Stimulated activated CD4-positive, alpha-beta T cell treated with anti-CD3 and anti-CD28 coated beads, Interleukin-12 subunit alpha, Interleukin-12 subunit beta, amount 100 ng/mL, for 24 hours (primary cell): ENCODE measurements around the gene MTG2.

Experiments used
- DNase-seq, 2 experiments: peaks; one replicate each; pipeline ENCODE4 v3.0.0-alpha.2; 2020; ENCODE audit warnings: low read depth in 2 of 2

Gene MTG2

DNA sequence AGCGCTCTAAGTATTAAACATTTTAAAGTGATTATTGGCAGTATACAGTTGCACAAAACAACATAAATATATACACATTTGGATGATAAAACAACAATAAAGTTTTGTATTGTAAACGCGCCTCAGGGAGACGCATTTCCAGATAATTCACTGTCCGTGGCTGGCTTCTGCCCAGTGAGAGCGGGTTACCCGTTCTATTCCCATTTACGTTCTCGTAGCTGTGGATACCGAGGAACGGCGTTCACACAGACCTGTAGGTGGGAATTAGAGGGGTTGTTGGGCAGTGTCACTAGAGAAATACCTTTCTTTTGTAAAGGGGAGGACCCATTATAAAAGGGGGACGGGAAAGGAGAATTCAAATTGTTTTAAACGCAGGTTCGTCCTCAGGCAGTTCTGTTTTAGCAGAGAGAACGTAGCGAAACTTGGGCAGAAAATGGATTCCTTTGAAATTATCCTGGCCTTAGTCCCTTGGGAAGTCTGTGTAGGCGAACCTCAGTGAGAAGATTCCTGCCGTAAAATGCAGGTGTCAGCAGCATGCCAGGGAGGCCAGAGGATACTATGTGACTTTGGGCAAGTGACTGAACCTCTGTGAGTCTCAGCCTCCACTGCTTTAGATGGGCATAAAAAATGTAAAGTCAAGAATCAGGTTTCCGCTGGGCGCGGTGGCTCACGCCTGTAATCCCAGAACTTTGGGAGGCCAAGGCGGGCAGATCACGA, 756 bp downstream of the MTG2 start:
- no peak for DNase-seq

DNA sequence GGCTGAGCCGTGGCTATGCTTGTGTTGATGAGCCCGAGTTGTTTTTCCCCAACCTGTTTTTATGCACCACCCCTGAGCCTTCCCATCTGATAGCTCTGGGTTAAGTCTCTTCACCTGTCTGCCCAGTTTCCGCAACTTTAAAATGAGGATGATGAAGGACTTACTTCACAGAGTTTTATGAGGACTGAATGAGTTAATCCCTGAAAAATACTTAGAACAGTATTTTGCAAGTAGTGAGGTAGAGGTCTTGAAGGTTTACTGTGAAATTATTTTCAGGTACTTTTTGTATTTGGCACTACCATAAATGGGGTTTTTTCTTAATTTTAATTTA, 3.2 kb downstream of the MTG2 start:
- no peak for DNase-seq

DNA sequence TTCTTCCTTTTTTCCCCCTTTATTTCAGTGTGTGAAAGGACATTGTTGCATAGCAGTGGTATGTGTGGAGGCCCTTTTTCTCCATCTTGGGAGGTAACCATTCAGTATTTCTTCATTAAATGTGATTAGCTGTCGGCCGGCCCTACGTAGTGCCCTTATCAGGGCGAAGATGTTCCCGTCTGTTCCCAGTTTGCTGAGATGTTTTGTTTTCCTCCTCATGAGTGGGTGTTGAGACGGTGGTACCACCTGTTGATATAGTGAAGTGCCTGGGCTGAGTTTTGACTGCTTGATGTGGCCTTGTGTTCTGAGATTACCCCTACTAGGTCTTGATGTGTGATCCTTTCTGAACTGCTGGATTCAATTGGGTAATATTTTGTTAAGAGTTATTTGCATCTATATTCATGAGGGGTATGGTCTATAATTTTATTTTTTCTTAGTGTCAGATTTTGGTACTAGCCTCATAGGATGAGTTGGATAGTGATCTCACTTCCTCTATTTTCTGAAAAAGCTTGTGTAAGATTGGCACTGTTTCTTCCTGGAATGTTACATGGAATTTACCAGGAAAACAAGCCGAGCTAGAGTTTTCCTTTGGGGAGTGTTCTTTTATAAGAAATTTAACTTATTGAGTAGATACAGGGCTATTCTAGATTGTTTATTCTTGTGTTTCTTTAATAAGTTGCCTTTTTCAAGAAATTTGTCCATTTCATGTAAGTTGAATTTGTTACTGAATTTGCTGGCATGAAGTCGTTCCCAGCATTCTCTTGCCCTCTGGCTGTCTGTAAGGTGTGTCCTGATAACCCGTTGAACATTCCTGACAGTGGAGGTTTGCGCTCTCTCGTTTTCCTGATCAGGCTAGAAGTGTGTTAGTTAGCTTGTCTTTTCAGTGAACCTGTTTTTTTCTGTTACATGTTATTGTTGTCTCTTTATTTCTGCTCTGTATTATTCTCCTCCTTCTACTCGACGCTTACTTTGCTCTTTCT, 4.3 kb downstream of the MTG2 start:
- DNase-seq = no peak

DNA sequence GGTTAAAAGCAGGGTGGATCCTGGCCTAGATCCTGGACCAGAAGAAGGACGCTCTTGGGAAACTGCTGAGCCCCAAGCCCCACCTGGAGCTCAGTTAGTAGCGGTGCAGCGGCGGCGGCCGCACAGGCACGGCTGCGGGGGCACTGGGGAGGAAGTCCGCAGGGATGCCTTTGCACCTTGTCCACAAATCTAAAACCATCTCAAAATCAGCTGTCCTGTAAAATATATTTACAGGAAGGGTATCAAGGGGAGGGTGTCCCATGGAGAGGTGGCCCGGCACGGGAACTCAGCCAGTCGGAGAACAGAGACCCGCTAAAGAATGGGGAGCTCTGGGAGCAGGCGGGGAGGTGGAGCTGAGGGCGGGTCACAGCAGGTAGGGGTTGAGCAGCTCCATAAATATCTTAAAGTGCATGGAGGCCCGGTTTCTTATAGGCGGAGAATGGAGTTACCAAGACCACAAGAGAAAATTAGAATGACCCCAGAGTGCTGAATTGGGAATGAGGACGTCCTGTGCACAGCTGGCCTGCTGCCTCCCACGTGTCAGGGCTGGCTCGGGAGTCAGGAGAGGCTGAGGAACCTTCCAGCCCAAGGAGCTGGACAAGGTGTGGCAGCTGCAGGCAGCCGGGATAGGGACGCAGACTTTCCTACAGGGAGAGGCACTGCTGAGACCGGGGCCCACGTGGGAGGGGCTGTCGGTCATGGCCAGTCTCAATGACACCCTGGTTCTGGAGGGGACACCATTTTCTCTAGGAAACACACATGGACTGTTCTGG, 8.0 kb downstream of the MTG2 start:
- no peak for DNase-seq

DNA sequence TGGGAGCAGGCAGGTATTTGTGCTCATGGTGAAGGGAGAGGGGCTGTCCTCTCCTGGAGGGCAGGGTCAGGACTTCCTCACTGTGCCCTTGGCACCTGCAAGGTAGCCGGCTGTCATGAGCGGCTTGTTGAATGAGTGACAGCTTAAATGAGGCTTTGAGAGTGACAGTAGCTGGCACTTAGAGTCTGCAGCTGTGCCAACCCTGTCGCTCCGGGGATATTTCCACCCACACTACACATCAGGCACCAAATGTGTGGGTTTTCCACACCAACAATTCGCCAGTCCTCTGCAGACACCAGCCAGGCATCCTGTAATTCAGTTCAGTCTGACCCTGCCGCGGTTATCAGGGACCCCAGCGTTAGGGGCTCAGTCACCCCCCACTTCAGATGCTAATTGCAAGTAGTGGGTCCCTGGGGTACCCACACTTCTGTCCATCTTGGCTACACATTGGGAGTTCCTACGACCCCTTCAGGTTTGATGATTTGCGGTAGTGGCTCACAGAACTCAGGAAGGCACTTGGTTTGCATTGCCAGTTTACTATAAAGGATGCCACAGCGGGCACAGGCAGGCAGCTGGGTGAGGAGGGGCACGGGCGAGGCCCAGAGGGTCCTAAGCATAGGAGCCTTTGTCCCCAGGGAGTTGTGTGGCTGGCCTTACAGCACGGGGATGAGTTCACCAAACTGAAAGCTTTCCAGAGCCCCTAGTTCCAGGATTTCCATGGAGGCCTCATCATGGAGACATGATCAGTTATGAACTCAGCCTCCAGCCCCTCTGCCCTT, 9.1 kb downstream of the MTG2 start:
- no peak for DNase-seq

DNA sequence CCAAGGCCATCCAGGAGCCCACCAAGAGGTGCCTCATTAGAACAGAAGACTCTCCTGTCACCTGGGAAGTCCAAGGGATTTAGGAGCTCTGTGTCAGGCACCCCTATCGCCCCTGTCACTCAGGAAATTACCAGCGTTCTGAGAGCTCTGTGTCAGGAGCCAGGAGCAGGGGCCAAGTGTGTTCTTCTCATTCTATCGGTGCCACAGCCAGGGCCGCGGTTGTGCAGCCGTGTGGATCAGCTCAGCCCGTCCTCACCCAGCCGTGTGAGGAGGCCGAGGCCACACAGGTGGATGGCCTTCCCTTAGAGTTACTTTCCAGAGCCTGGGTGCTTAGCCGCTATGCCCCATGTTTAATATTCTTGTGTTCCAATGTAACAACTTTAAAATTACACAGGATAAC, 9.8 kb downstream of the MTG2 start:
- no peak for DNase-seq

DNA sequence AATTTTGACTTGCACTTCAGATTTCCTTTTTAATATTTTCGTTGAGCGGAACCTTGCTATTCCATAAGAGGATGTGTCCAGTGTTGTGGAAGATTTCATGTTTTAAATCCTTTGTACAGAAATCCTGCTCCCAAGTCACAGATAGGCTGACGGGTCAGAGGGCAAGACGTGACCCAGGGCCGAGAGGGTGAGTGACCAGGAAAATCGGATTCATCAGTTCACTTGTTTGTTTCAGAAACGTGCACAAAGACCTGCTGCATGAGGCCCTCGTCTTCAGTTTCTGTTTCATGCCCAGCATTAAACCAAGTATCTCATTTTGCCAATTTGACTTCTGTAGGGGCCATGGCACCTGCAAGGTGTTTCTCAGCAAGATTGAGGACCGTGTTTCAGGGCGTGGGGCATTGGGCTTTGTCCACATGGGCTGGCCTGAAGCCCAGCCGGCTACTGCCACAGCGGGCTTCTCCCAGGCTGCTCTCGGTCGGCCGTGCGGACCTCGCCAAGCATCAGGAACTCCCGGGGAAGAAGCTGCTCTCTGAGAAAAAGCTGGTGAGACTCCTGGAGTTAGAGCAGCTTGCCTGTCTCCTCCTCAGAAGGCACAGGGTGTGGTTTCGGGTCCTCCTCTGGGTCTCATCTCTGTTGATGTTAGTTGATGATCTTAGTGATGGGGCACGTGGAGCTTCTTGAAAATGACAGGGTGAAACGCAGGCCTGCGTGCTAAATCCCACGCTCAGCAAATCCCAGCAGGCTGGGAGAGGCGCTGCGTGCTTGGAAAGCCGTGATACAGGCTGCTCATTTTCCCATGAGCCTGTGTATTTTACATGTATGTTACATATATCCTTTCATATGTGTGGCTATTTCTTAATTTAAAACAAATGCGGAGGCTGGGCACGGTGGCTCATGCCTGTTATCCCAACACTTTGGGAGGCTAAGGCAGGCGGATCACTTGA, 10.5 kb downstream of the MTG2 start:
- DNase-seq = no peak

DNA sequence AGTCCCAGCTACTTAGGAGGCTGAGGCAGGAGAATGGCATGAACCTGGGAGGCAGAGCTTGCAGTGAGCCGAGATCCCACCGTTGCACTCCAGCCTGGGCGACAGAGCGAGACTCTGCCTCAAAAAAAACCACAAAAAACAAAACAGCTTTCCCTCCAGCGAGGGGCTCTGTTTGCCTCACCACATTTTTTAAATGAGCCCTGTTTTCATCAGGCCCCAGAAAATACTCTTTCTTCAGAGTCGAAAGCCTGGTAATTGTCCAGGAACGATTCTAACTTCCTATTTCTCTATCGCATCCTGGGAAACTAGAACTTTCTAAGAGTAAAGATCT, 12.2 kb downstream of the MTG2 start:
- no peak for DNase-seq

DNA sequence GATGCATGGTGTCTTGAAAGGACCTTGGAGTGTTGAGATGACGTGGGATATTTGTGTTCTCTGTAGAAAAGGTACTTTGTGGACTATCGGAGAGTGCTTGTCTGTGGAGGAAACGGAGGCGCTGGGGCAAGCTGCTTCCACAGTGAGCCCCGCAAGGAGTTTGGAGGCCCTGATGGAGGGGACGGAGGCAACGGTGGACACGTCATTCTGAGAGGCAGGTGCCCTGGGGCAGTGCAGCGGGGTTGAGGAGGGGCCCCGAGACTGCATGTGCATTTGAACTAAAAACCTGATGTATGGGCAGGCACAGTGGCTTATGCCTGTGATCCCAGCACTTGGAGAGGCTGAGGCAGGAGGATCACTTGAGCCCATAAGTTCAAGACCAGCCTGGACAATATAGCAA, 12.9 kb downstream of the MTG2 start:
- DNase-seq = no peak

DNA sequence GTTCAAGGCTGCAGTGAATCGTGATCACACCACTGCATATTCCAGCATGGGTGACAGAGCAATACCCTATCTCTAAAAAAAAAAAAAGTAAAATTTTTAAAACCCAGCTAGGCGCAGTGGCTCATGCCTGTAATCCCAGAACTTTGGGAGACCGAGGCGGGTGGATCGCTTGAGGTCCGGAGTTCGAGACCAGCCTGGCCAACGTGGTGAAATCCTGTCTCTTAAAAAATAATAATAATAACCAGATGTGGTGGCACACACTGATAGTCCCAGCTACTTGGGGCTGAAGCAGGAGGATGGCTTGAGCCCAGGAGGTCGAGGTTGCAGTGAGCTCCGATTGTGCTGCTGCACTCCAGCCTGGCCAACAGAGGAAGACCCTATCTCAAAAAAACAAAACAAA, 13.5 kb downstream of the MTG2 start:
- no peak for DNase-seq

DNA sequence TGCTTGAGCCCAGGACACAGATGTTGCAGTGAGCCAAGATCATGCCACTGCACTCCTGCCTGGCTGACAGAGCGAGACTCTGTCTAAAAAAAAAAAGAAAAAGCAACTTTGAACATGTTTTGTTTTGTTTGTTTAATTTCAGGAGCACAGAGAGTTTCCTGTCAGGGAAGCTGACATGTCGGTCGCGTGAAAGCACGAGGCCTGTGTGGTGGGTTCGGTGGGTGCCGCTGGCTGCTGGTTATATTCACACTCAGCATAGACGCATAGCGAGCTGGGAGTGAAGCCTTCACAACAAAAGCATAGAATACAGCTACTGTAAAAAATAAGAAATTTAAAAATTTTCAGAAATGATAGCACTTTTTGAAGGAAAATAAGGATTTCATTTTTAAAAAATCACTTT, 14.5 kb downstream of the MTG2 start:
- DNase-seq = no peak

DNA sequence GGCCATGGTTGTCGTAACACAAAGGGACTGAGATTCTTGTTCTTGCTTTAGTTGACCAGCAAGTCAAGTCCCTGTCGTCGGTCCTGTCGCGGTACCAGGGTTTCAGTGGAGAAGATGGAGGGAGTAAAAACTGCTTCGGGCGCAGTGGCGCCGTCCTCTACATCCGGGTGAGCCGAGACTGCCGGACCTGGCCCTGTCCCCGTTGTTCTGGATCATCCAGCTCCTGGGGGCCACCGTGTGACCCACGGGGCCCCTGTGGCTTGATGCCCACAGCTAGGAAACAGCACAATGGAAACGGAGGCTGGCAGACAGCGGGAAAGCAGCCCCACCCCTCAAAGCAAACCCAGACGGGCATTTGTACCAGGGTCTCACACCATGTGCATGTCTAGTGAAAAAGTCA, 15.0 kb downstream of the MTG2 start:
- DNase-seq = no peak

DNA sequence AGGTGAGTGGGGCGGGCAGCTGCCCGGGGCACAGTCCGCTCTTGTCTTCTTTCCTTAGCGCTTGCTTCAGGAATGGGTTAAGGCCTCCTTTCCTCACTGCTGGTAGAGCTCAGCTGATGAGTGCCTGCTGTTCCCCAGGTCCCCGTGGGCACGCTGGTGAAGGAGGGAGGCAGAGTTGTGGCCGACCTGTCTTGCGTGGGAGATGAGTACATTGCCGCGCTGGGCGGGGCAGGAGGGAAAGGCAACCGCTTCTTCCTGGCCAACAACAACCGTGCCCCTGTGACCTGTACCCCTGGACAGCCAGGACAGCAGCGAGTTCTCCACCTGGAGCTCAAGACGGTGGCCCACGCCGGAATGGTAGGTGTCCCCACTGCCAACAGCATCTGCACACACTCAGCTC, 15.7 kb downstream of the MTG2 start:
- DNase-seq = no peak

DNA sequence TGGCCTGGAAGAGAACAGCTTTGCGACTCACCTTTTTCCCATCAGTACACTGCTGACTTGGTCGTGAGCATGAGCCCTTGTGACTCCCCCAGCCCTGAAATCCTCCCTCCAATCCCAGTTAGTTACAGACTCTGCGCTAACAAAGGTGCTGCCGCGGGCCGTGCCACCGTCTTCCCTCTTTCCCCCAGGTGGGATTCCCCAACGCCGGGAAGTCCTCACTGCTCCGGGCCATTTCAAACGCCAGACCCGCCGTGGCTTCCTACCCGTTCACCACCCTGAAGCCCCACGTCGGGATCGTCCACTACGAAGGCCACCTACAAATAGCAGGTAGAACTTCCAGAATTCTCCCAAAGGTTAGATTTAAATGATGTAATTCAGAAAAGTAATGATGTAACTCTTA, 16.1 kb downstream of the MTG2 start:
- DNase-seq = no peak

DNA sequence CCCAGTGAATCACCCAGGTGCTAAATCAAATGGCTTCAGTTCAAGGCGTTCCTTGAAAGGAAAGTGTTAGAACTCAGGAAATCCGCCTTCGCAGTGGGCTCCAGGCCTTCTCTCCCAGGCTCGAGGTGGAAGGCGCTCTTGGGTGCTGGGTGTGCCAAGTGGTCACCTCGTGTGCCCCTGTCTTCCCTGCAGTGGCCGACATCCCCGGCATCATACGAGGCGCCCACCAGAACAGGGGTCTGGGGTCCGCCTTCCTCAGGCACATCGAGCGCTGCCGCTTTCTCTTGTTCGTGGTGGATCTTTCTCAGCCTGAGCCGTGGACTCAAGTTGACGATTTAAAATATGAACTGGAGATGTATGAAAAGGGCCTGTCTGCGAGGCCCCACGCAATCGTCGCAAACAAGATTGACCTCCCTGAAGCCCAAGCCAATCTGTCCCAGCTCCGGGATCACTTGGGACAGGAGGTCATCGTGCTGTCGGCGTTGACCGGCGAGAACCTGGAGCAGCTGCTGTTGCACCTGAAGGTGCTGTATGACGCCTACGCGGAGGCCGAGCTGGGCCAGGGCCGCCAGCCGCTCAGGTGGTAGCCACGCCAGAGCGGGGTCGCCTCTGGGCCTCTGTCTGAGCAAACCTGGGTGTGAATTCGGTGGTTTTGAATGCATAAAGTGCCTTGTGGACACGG, 17.8 kb downstream of the MTG2 start:
- no peak for DNase-seq

DNA sequence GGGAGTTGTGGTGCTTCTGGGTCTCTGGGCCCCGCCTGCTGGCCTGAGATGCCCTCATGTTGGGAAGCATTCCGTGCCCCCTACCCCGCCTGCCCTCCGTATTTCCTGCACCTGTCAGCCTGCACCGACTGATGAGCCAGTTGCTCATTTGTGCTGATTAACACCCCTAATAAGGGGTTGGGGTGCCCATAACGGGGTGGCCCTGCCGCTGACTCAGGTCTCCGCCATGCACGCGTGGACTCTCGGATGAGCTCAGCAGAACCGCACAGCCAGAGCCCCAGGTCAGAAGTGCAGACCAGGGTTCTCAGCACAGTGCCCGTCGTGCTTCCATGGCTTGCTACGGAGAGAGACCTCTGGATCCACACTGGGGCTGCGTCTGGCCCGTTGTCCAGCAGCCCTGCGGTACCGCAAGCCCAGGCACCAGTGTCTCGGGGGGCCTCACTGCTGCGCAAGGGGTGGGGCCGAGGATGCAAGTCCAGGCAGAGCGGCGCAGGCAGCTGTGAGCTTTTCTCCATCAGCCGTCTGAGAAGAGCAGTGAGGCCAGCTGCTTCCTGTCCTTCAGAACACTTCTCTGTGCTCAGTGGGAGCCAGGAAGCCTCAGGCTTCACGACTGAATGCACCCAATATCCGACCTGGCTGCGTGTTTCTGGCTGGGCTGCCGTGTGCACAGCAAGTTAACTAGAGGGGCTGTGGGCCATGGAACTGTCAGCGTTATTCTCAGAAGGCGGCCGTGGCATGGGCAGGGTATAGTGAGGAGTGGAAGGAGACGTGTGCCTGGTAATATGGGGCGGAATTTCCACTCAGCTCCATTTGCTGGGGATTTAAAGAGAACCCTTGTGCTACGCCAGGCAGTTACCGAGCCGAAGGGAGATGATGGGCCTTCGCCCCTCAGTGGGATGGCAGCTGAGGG, 18.6 kb downstream of the MTG2 start:
- no peak for DNase-seq

DNA sequence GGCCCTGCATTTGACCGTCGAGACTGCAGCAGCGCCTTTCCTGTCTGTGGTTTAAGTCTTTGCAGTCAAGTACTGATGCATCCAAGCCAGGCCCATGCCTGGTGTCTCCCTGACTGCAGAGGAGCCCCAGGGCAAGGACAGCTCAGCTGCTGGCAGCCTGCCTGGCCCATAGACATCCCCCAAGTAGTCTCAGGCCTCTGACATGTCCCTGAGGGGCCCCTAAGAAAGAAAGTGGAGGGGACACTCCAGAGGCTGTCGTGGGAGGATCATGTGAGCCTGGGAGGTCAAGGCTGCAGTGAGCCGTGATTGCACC, 19.2 kb downstream of the MTG2 start:
- DNase-seq = no peak

DNA sequence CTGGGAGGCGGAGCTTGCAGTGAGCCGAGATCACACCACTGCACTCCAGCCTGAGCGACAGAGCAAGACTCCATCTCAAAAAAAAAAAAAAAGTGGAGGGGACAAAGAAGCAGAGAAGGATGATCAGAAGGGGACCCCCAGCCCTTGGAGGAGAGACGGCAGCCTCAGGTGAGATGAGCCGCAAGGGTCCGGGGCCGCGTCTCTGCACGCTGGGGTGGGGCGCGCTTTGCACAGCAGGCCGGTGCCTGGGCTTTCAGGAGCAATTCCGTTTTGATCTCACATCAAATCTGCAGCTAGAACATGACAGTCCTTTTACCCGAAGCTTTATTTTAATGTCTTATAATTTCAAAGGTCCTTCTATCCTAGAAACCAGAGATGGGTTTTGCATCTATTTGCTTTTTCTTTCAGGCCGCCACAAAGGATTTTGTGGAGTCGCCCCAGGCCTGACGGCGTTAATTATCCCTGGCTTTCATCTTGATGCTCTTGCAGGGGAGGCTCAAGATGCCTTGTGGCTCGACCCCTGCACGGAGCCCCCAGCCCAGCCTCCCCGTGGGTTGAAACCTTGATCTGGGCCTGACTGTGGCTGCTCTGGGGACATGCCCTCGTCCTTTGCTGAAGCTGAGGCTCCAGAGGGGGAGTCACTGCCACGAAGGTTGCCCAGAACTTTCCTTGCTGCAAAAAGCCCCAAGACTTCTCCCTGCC, 20.0 kb downstream of the MTG2 start:
- no peak for DNase-seq
